Nasal cavity respiratory epithelium epithelial cell of viscerocranial mucosa (primary cell): ENCODE results near the gene PLN. TPM values are rescaled to one million over a fixed set of nuclear protein-coding genes. Genes with fewer than 3 reads are reported as not detected.

Experiments
- total RNA-seq: library from RNA; depleted of rRNA; stranded (reverse); fragments of >200 nt; gene quantifications from 2 replicates; pipeline ENCODE4 v1.2.3, GENCODE V29; 2014

PLN gene
- total RNA-seq, result not detected in 2 replicates

GRCh38 chr6:118548136-118548535 is at the start of gene PLN:
Gene PLN (plus strand): TSS chr6:118548296. CDS start chr6:118558922, 10,626 bp downstream.

Other genes with a start within 250 kb of the PLN start
- 6.2 and 13.4 TPM in 2 replicates for gene CEP85L, start 103.3 kb downstream of the PLN start, total RNA-seq